ENCODE results near the gene ARID3B. TPM values are rescaled to one million over a fixed set of nuclear protein-coding genes. Genes with fewer than 3 reads are reported as not detected.

ARID3B gene
- total RNA-seq, 1 donor from 2014 or later = 70.0 TPM

GRCh38 chr15:74604983-74605794, 64.2 kb downstream of the ARID3B start:
- Mint-ChIP-seq H3K27ac (ENCODE audit: unreplicated experiment) (no peak overlapping the region), H3K4me3 (ENCODE audit: unreplicated experiment) (peak overlapping the region; percentile 21), H3K4me1 (ENCODE audit: unreplicated experiment) (no peaks in the 10 kb centered on the region), H3K9me3 (ENCODE audit: unreplicated experiment) (no peaks in the 10 kb centered on the region), H3K27me3 (ENCODE audit: unreplicated experiment) (peaks cover 10% of the 10 kb centered on the region), H3K36me3 (ENCODE audit: low read depth, unreplicated experiment) (peaks cover 12% of the 10 kb centered on the region)
- TF ChIP-seq CTCF (IDR thresholded peaks at IDR 0.05; ENCODE audit: unreplicated experiment) = no peak
- DNase-seq (ENCODE audit: low spot score) = no peak

GRCh38 chr15:74605795-74606150, 64.8 kb downstream of the ARID3B start:
- Mint-ChIP-seq H3K36me3 (ENCODE audit: low read depth, unreplicated experiment) (peaks cover 12% of the 10 kb centered on the region), H3K4me3 (ENCODE audit: unreplicated experiment) (no peak overlapping the region), H3K27ac (ENCODE audit: unreplicated experiment) (no peak overlapping the region), H3K27me3 (ENCODE audit: unreplicated experiment) (peaks cover 8% of the 10 kb centered on the region), H3K9me3 (ENCODE audit: unreplicated experiment) (no peaks in the 10 kb centered on the region), H3K4me1 (ENCODE audit: unreplicated experiment) (no peaks in the 10 kb centered on the region)
- TF ChIP-seq CTCF (IDR thresholded peaks at IDR 0.05; ENCODE audit: unreplicated experiment) = no peak
- DNase-seq (ENCODE audit: low spot score) = no peak

- no peaks in the 10 kb centered on the region for H3K9me3 Mint-ChIP-seq (ENCODE audit: unreplicated experiment)
- no peak overlapping the region for H3K27ac Mint-ChIP-seq (ENCODE audit: unreplicated experiment)
- no peaks in the 10 kb centered on the region for H3K4me1 Mint-ChIP-seq (ENCODE audit: unreplicated experiment)
- no peak for TF ChIP-seq CTCF (IDR thresholded peaks at IDR 0.05; ENCODE audit: unreplicated experiment)
- no peak overlapping the region for H3K4me3 Mint-ChIP-seq (ENCODE audit: unreplicated experiment)
- DNase-seq (ENCODE audit: low spot score) = no peak
- H3K27me3 Mint-ChIP-seq (ENCODE audit: unreplicated experiment) = peaks cover 14% of the 10 kb centered on the region
- peaks cover 12% of the 10 kb centered on the region for H3K36me3 Mint-ChIP-seq (ENCODE audit: low read depth, unreplicated experiment)
Observed at GRCh38 chr15:74608786-74609185, 67.8 kb downstream of the ARID3B start.

GRCh38 chr15:74609938-74610301, 68.9 kb downstream of the ARID3B start:
- TF ChIP-seq CTCF (IDR thresholded peaks at IDR 0.05; ENCODE audit: unreplicated experiment) = no peak
- Mint-ChIP-seq H3K9me3 (ENCODE audit: unreplicated experiment) (no peaks in the 10 kb centered on the region), H3K4me3 (ENCODE audit: unreplicated experiment) (no peak overlapping the region), H3K27me3 (ENCODE audit: unreplicated experiment) (peaks cover 14% of the 10 kb centered on the region), H3K4me1 (ENCODE audit: unreplicated experiment) (no peaks in the 10 kb centered on the region), H3K36me3 (ENCODE audit: low read depth, unreplicated experiment) (peaks cover 12% of the 10 kb centered on the region), H3K27ac (ENCODE audit: unreplicated experiment) (no peak overlapping the region)
- no peak for DNase-seq (ENCODE audit: low spot score)

GRCh38 chr15:74610302-74610951, 69.4 kb downstream of the ARID3B start:
- Mint-ChIP-seq H3K36me3 (ENCODE audit: low read depth, unreplicated experiment) (peaks cover 8% of the 10 kb centered on the region), H3K9me3 (ENCODE audit: unreplicated experiment) (no peaks in the 10 kb centered on the region), H3K4me3 (ENCODE audit: unreplicated experiment) (no peak overlapping the region), H3K27me3 (ENCODE audit: unreplicated experiment) (peaks cover 9% of the 10 kb centered on the region), H3K4me1 (ENCODE audit: unreplicated experiment) (no peaks in the 10 kb centered on the region), H3K27ac (ENCODE audit: unreplicated experiment) (no peak overlapping the region)
- no peak for TF ChIP-seq CTCF (IDR thresholded peaks at IDR 0.05; ENCODE audit: unreplicated experiment)
- DNase-seq (ENCODE audit: low spot score) = peak; percentile 23
